A549 treated with DMSO at 1 μM for 4 hours (cell line): Measurements from ENCODE around the gene NUDT7. TPM values are rescaled to one million over a fixed set of nuclear protein-coding genes. Genes with fewer than 3 reads are reported as not detected.

Source experiments
- total RNA-seq: library from RNA; stranded (reverse); fragments of 200-300 nt; extraction: Qiagen RNA extraction; gene quantifications from 5 replicates; pipeline ENCODE4 v1.2.3, GENCODE V29; 2022; ENCODE audit warnings: low read depth

The NUDT7 gene
- 5.2 to 5.9 TPM (median 5.5 TPM) in 5 replicates for total RNA-seq

GRCh38 chr16:77722309-77723107 lies at the start of gene NUDT7:
NUDT7 (plus strand) TSS chr16:77722514; CDS start chr16:77722583, 69 bp downstream.

DNA sequence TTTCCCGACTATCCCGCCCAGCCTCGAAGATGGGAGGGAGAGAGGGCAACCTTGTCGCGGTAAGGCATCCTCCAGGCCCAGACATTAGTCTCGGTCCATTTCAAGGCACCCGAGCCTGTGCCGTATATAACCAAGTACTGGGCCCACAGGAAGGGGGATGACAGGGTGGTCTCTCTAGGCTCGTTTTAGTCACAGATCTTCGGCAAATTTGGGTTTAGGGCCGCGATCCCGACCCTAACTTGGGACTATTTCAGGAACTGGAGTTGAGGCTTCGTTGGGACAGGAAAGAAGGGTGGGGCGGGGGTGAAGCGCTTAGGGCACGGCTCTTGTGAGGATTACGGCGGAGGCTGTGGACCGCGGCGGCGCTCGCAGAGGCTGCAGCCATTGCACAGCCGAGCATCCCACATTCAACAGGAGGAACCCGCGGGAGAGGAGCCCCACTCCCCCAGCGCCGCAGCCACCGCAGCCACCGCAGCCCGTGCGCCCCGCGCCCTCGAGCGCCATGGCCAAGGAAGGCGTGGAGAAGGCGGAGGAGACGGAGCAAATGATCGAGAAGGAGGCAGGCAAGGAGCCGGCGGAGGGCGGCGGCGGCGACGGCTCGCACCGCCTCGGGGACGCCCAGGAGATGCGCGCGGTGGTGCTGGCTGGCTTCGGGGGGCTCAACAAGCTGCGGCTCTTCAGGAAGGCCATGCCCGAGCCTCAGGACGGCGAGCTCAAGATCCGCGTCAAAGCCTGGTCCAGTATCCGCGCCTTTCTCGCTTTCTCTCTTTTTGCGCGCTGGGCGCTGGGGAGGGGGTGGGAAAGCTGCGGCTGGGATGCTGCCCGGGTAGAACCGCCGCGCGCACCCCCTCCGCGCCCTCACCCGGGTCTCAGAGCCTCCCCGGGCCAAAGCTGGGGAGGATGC lies 66.1 kb downstream of the NUDT7 start, which contains the start of gene VAT1L:
VAT1L (plus strand) TSS at position 384 of the 904 bp plus-strand sequence; CDS start at position 503, 119 bp downstream.

Other genes starting within 250 kb of the NUDT7 start
- gene VAT1L, start 66.0 kb downstream of the NUDT7 start, total RNA-seq, result not detected in 5 replicates